PC-9 (cell line): ENCODE data around the gene PNPLA2. TPM values are rescaled to one million over a fixed set of nuclear protein-coding genes. Genes with fewer than 3 reads are reported as not detected.
A peak's percentile ranks its signal among the peaks of the same experiment; 100 is the strongest.

Source experiments
- BruUV-seq: library from RNA; stranded (reverse); fragments of 400-500 nt; replicated peaks from 2 replicates; lab custom pipeline; 2021; lab: Mats Ljungman, UMichigan
- CTCF ChIA-PET: fragments of 300-600 bp; sonication (Branson Sonifier 250); formaldehyde crosslinking; loops from one replicate; lab custom pipeline; 2022; ENCODE audit warnings: antibody characterized with exemption; lab: Charles Lee
- POLR2A ChIA-PET: fragments of 300-600 bp; sonication (Branson Sonifier 250); formaldehyde crosslinking; loops from one replicate; lab custom pipeline; 2022; ENCODE audit warnings: antibody characterized with exemption; ENCODE audit not compliant: unreplicated experiment; lab: Charles Lee
- DNase-seq, 2 experiments: peaks; one replicate each; pipeline versions ENCODE4 v3.0.0 to v3.0.0-alpha.2; 2015 to 2022; ENCODE audit warnings: mixed read lengths in 1 of 2
- H2AFZ ChIP-seq: fragments of 200-600 bp; sonication (generic); 2 replicates; pipeline ENCODE4 v1.8.1; 2017; ENCODE audit warnings: antibody characterized with exemption
- H3F3A ChIP-seq: fragments of 200-600 bp; sonication (generic); 2 replicates; pipeline ENCODE4 v1.8.1; 2017; ENCODE audit warnings: antibody characterized with exemption, mild to moderate bottlenecking, low read depth; ENCODE audit not compliant: insufficient read depth
- H3K27ac ChIP-seq: fragments of 200-600 bp; sonication (generic); 2 replicates; pipeline ENCODE4 v1.6.1; 2016; ENCODE audit warnings: mixed run types
- H3K27me3 ChIP-seq: fragments of 200-600 bp; sonication (generic); 2 replicates; pipeline ENCODE4 v1.6.1; 2016; ENCODE audit warnings: low read depth, mixed run types; ENCODE audit not compliant: insufficient read depth
- H3K36me3 ChIP-seq: fragments of 200-600 bp; sonication (generic); 2 replicates; pipeline ENCODE4 v1.6.1; 2016; ENCODE audit warnings: low read depth, mixed run types
- H3K4me1 ChIP-seq: fragments of 200-600 bp; sonication (generic); replicated peaks from 2 replicates; pipeline ENCODE4 v1.6.1; 2016; ENCODE audit warnings: mixed run types; ENCODE audit not compliant: insufficient read depth
- H3K4me2 ChIP-seq: fragments of 200-600 bp; sonication (generic); 2 replicates; pipeline ENCODE4 v1.6.1; 2017; ENCODE audit warnings: mixed run types
- H3K4me3 ChIP-seq: fragments of 200-600 bp; sonication (generic); 2 replicates; pipeline ENCODE4 v1.6.1; 2016; ENCODE audit warnings: mixed run types
- H3K79me2 ChIP-seq: fragments of 200-600 bp; sonication (generic); 2 replicates; pipeline ENCODE4 v1.6.1; 2017; ENCODE audit warnings: low read depth, mixed run types
- H3K9me2 ChIP-seq: fragments of 200-600 bp; sonication (generic); 2 replicates; pipeline ENCODE4 v1.8.1; 2017; ENCODE audit warnings: mild to moderate bottlenecking; ENCODE audit not compliant: insufficient read depth
- H3K9me3 ChIP-seq: fragments of 200-600 bp; sonication (generic); 2 replicates; pipeline ENCODE4 v1.8.1; 2016; ENCODE audit warnings: low read depth; ENCODE audit not compliant: insufficient read depth
- H4K20me1 ChIP-seq: fragments of 200-600 bp; sonication (generic); 2 replicates; pipeline ENCODE4 v1.8.1; 2017; ENCODE audit not compliant: insufficient read depth
- EZH2 ChIP-seq: fragments of 200-600 bp; sonication (generic); IDR thresholded peaks from 2 replicates; pipeline ENCODE4 v1.8.0; 2017; ENCODE audit warnings: antibody characterized with exemption, low read depth
- intact Hi-C: fragments of 100-400 bp; cut with micrococcal nuclease; formaldehyde crosslinking; loops from one replicate; pipeline ENCODE4 v1.10.0; 2022; ENCODE audit not compliant: unreplicated experiment
- total RNA-seq: library from RNA; stranded (reverse); gene quantifications from 2 replicates; pipeline ENCODE4 v1.2.3, GENCODE V29; 2021
- TF ChIP-seq, protein P1 (sequence below): fragments of 200-600 bp; sonication (generic); conservative IDR thresholded peaks from 2 replicates; pipeline ENCODE4 v1.6.1; 2017; ENCODE audit warnings: mixed run types, antibody characterized with exemption, mild to moderate bottlenecking, moderate library complexity

The PNPLA2 gene
- total RNA-seq, 1 experiment from 2014 or later, result 137 TPM

DNA sequence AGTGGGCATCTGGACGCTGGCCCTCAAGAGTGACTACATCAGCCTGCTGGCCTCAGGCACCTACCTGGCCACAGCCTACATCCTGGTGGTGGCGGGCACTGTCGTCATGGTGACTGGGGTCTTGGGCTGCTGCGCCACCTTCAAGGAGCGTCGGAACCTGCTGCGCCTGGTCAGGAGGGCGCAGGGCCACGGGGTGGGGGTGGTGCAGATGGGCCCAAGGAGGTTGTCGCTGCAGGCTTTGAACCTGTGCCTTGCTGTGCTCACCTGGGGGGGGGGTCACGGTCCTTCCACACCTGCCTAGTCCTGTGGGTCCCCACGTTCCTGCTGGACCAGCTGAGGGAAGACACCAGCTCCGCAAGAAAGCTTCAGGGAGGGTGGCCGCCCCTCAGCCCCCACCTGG, 17.6 kb downstream of the PNPLA2 start:
- no peak overlapping the region for H2AFZ ChIP-seq
- peaks cover 26% of the 10 kb centered on the region; the same call in 1 of the 2 replicates for H3F3A ChIP-seq
- no peaks in the 10 kb centered on the region for H3K9me3 ChIP-seq
- TF ChIP-seq EZH2, result no peak
- TF ChIP-seq, protein P1, sequence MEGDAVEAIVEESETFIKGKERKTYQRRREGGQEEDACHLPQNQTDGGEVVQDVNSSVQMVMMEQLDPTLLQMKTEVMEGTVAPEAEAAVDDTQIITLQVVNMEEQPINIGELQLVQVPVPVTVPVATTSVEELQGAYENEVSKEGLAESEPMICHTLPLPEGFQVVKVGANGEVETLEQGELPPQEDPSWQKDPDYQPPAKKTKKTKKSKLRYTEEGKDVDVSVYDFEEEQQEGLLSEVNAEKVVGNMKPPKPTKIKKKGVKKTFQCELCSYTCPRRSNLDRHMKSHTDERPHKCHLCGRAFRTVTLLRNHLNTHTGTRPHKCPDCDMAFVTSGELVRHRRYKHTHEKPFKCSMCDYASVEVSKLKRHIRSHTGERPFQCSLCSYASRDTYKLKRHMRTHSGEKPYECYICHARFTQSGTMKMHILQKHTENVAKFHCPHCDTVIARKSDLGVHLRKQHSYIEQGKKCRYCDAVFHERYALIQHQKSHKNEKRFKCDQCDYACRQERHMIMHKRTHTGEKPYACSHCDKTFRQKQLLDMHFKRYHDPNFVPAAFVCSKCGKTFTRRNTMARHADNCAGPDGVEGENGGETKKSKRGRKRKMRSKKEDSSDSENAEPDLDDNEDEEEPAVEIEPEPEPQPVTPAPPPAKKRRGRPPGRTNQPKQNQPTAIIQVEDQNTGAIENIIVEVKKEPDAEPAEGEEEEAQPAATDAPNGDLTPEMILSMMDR, result no peak
- peaks cover 19% of the 10 kb centered on the region for H3K4me1 ChIP-seq
- no TSS peak for BruUV-seq
- ChIA-PET CTCF (no interaction called here), POLR2A (no interaction called here)
- intact Hi-C loops, result no loop called here
- H3K4me3 ChIP-seq, result no peak overlapping the region
- no peaks in the 10 kb centered on the region for H3K27me3 ChIP-seq
- H3K4me2 ChIP-seq, result no peak overlapping the region
- DNase-seq, result peak in 1 of 2 experiments; percentile 13
- H3K9me2 ChIP-seq, result no peaks in the 10 kb centered on the region
- H3K27ac ChIP-seq, result no peak overlapping the region
- no peaks in the 10 kb centered on the region for H3K36me3 ChIP-seq
- H4K20me1 ChIP-seq, result peaks cover 13% of the 10 kb centered on the region
- peaks cover 22% of the 10 kb centered on the region for H3K79me2 ChIP-seq

DNA sequence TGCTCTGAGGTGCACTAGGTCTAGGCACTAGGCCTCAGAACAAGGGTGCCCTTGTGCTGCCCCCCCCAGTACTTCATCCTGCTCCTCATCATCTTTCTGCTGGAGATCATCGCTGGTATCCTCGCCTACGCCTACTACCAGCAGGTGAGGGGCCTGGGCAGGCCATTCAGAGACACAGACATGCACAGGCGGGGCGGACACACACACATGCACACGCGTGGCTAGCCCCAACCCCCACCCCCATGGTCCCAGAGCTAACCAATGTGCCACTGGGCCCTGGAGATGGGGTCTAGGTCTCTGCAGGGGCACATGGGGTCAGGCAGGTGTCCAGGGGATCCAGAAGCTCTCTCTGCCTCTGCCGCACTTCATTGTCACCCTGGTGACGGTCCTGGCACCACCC, 18.0 kb downstream of the PNPLA2 start:
- Histone ChIP-seq H3K9me3 (no peaks in the 10 kb centered on the region), H2AFZ (no peak overlapping the region), H3K4me3 (no peak overlapping the region), H3K4me2 (no peak overlapping the region), H3K27me3 (no peaks in the 10 kb centered on the region), H3K9me2 (no peaks in the 10 kb centered on the region), H3K27ac (no peak overlapping the region), H4K20me1 (peaks cover 17% of the 10 kb centered on the region), H3K36me3 (no peaks in the 10 kb centered on the region), H3K79me2 (peaks cover 26% of the 10 kb centered on the region), H3K4me1 (peaks cover 19% of the 10 kb centered on the region), H3F3A (peaks cover 26% of the 10 kb centered on the region; the same call in 1 of the 2 replicates)
- POLR2A ChIA-PET, result no interaction called here
- no peak for DNase-seq
- CTCF ChIA-PET, result no interaction called here
- intact Hi-C loops, result no loop called here
- no peak for TF ChIP-seq EZH2
- TF ChIP-seq, protein P1, result no peak
- no TSS peak for BruUV-seq

DNA sequence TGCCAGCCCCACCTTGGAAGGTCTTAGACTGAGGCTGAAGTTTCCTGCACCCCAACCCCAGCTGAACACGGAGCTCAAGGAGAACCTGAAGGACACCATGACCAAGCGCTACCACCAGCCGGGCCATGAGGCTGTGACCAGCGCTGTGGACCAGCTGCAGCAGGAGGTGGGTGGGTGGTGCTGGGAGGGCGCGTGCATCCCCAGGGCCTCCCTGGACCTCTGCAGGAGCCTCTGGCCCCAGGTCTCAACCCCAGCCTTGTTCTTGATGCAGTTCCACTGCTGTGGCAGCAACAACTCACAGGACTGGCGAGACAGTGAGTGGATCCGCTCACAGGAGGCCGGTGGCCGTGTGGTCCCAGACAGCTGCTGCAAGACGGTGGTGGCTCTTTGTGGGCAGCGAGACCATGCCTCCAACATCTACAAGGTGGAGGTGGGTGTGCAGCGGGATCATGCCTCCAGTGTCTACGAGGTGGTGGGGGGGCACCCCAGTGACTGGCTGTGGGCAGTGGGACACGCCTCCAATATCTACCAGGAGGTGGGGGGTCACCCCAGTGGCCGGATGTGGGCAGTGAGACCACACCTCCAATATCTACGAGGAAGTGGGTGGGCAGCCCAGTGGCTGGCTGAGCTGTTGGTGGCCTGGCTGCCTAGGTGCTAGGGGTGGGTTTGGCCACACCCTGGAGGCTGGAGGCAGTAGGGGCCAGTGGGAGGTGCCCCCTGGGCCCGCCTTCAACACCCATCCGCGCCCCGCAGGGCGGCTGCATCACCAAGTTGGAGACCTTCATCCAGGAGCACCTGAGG, 18.7 kb downstream of the PNPLA2 start:
- Histone ChIP-seq H3K4me3 (no peak overlapping the region), H3K27me3 (no peaks in the 10 kb centered on the region), H3K27ac (no peak overlapping the region), H3K4me2 (no peak overlapping the region), H3K9me2 (no peaks in the 10 kb centered on the region), H2AFZ (no peak overlapping the region), H3F3A (peaks cover 26% of the 10 kb centered on the region; the same call in 1 of the 2 replicates), H3K4me1 (peaks cover 19% of the 10 kb centered on the region), H3K9me3 (no peaks in the 10 kb centered on the region), H3K79me2 (peaks cover 31% of the 10 kb centered on the region), H4K20me1 (peaks cover 18% of the 10 kb centered on the region), H3K36me3 (no peaks in the 10 kb centered on the region)
- POLR2A ChIA-PET, result interaction anchor here (0.6 kb wide), 1 partner anchor 181 kb away, joined by 3 read pairs; no protein-coding TSS in a partner anchor
- TF ChIP-seq, protein P1, result no peak
- TF ChIP-seq EZH2, result no peak
- BruUV-seq, result no TSS peak
- no peak for DNase-seq
- intact Hi-C loops, result no loop called here
- CTCF ChIA-PET, result no interaction called here
